NT2/D1 (cell line): ENCODE measurements around the gene FARP1.

Experiments used
- SUZ12 ChIP-seq: IDR thresholded peaks from 2 replicates; pipeline ENCODE4 v1.6.1; 2011; ENCODE audit not compliant: insufficient read length, insufficient read depth; ENCODE audit errors: extremely low read depth
- YY1 ChIP-seq: IDR thresholded peaks from 2 replicates; pipeline ENCODE4 v1.6.1; 2011; ENCODE audit not compliant: insufficient read length, insufficient read depth

GRCh38 chr13:98374750-98375149 lies 231.9 kb downstream of the FARP1 start:
- no peak for TF ChIP-seq SUZ12
- no peak for TF ChIP-seq YY1
